MM.1S (cell line): ENCODE data around the gene CCNB2.

Source experiments
- DNase-seq: peaks from one replicate; pipeline ENCODE4 v3.0.0-alpha.2; 2015
- H2AFZ ChIP-seq: fragments of 300-600 bp; sonication (generic); 2 replicates; pipeline ENCODE4 v1.6.0; 2016; ENCODE audit warnings: antibody characterized with exemption, low read length
- H3F3A ChIP-seq: fragments of 300-600 bp; sonication (generic); 2 replicates; pipeline ENCODE4 v1.6.1; 2016; ENCODE audit warnings: mild to moderate bottlenecking, antibody characterized with exemption, low read length, moderate library complexity, mixed read lengths; ENCODE audit not compliant: insufficient read depth
- H3K27ac ChIP-seq: fragments of 300-600 bp; sonication (generic); 2 replicates; pipeline ENCODE4 v1.5.1; 2016; ENCODE audit warnings: mild to moderate bottlenecking, low read length
- H3K27me3 ChIP-seq: fragments of 300-600 bp; sonication (generic); replicated peaks from 2 replicates; pipeline ENCODE4 v1.6.0; 2016; ENCODE audit warnings: low read length; ENCODE audit not compliant: insufficient read depth
- H3K36me3 ChIP-seq: fragments of 300-600 bp; sonication (generic); replicated peaks from 2 replicates; pipeline ENCODE4 v1.6.1; 2016; ENCODE audit warnings: mild to moderate bottlenecking, low read length, mixed read lengths; ENCODE audit not compliant: insufficient read depth
- H3K4me1 ChIP-seq: fragments of 300-600 bp; sonication (generic); 2 replicates; pipeline ENCODE4 v1.6.1; 2016; ENCODE audit warnings: low read length, mixed read lengths
- H3K4me2 ChIP-seq: fragments of 300-600 bp; sonication (generic); 2 replicates; pipeline ENCODE4 v1.6.0; 2016; ENCODE audit warnings: low read depth, low read length
- H3K4me3 ChIP-seq: fragments of 300-600 bp; sonication (generic); 2 replicates; pipeline ENCODE4 v1.5.1; 2016; ENCODE audit warnings: low read length, mixed read lengths
- H3K79me2 ChIP-seq: fragments of 300-600 bp; sonication (generic); 2 replicates; pipeline ENCODE4 v1.6.1; 2016; ENCODE audit warnings: mixed run types, low read length, mixed read lengths
- H3K9ac ChIP-seq: fragments of 300-600 bp; sonication (generic); 2 replicates; pipeline ENCODE4 v1.6.1; 2016; ENCODE audit warnings: low read length, mixed read lengths
- H3K9me2 ChIP-seq: fragments of 300-600 bp; sonication (generic); replicated peaks from 2 replicates; pipeline ENCODE4 v1.6.1; 2016; ENCODE audit warnings: mild to moderate bottlenecking, low read length, mixed read lengths; ENCODE audit not compliant: insufficient read depth
- H3K9me3 ChIP-seq: fragments of 300-600 bp; sonication (generic); replicated peaks from 2 replicates; pipeline ENCODE4 v1.6.1; 2016; ENCODE audit warnings: mild to moderate bottlenecking, low read length, mixed read lengths; ENCODE audit not compliant: insufficient read depth
- H4K20me1 ChIP-seq: fragments of 300-600 bp; sonication (generic); 2 replicates; pipeline ENCODE4 v1.6.1; 2016; ENCODE audit warnings: mild to moderate bottlenecking, low read length, moderate library complexity, mixed read lengths; ENCODE audit not compliant: insufficient read depth
- EZH2 ChIP-seq: fragments of 300-600 bp; sonication (generic); optimal IDR thresholded peaks from 2 replicates; pipeline ENCODE3; 2017; ENCODE audit warnings: low read depth, mild to moderate bottlenecking, antibody characterized with exemption, low read length, mixed read lengths
- EZH2phosphoT487 ChIP-seq: fragments of 300-600 bp; sonication (generic); IDR thresholded peaks from 2 replicates; pipeline ENCODE4 v1.6.1; 2018; ENCODE audit warnings: antibody characterized with exemption, low read length
- TF ChIP-seq, protein P1 (sequence below): fragments of 300-600 bp; sonication (generic); IDR thresholded peaks from 2 replicates; pipeline ENCODE4 v1.5.1; 2016; ENCODE audit warnings: antibody characterized with exemption, low read length, mixed read lengths

CCNB2 gene

DNA sequence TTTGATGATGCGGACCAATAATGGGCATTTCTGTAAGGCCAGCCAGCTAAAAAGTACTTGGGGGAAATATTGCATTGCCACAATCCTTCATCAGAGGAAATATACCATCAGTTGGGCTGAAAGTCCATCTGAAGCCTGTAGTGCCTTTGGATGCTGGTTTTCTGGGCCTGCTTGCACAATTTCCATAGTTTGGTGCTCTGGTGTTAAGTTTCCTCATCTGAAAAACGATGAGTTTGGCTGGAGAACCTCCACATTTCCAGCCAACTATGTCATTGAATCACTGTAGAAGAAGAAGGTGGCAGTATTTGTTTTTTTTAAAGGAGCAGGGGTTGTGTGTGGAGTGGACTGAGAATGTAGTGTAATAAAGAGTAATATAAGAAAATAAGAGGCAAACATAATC is 10.1 kb downstream of the CCNB2 start:
- Histone ChIP-seq H3K9ac (no peak overlapping the region), H3K4me1 (no peaks in the 10 kb centered on the region), H2AFZ (no peak overlapping the region), H3K79me2 (peaks cover 22% of the 10 kb centered on the region), H3K4me3 (no peak overlapping the region), H3K4me2 (no peak overlapping the region), H3K27me3 (no peaks in the 10 kb centered on the region), H3K9me3 (no peaks in the 10 kb centered on the region), H4K20me1 (no peaks in the 10 kb centered on the region), H3F3A (no peaks in the 10 kb centered on the region), H3K9me2 (no peaks in the 10 kb centered on the region), H3K27ac (no peak overlapping the region), H3K36me3 (peaks cover 8% of the 10 kb centered on the region)
- TF ChIP-seq, protein P1, sequence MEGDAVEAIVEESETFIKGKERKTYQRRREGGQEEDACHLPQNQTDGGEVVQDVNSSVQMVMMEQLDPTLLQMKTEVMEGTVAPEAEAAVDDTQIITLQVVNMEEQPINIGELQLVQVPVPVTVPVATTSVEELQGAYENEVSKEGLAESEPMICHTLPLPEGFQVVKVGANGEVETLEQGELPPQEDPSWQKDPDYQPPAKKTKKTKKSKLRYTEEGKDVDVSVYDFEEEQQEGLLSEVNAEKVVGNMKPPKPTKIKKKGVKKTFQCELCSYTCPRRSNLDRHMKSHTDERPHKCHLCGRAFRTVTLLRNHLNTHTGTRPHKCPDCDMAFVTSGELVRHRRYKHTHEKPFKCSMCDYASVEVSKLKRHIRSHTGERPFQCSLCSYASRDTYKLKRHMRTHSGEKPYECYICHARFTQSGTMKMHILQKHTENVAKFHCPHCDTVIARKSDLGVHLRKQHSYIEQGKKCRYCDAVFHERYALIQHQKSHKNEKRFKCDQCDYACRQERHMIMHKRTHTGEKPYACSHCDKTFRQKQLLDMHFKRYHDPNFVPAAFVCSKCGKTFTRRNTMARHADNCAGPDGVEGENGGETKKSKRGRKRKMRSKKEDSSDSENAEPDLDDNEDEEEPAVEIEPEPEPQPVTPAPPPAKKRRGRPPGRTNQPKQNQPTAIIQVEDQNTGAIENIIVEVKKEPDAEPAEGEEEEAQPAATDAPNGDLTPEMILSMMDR = no peak
- TF ChIP-seq EZH2 (no peak), EZH2phosphoT487 (no peak)
- DNase-seq = no peak

DNA sequence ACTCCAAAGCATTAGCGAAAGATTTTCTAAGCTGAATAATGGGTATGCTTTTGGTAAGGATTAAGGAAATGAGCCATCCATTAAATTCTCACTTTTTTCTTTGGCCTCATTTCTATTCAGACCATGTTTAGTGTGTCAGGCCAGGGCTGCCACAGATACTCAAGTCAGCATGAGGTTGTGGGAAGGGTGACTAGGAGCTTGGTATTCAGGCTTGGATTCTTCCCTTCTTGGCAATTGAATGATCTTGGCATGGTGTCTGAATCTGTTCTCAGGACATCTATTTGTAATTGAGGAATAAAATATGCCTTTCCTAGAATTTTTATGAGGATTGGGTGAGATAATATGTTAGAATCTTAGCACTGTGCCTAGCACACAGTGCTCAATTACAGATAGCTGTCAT is 11.2 kb downstream of the CCNB2 start:
- Histone ChIP-seq H3K4me1 (no peaks in the 10 kb centered on the region), H3K9me3 (no peaks in the 10 kb centered on the region), H3K4me2 (no peak overlapping the region), H3K27me3 (no peaks in the 10 kb centered on the region), H3K4me3 (no peak overlapping the region), H3K9me2 (no peaks in the 10 kb centered on the region), H3K27ac (no peak overlapping the region), H3K9ac (no peak overlapping the region), H4K20me1 (no peaks in the 10 kb centered on the region), H2AFZ (no peak overlapping the region), H3K36me3 (peaks cover 6% of the 10 kb centered on the region), H3K79me2 (peaks cover 11% of the 10 kb centered on the region), H3F3A (no peaks in the 10 kb centered on the region)
- no peak for TF ChIP-seq EZH2phosphoT487
- TF ChIP-seq EZH2 = no peak
- TF ChIP-seq, protein P1 = no peak
- DNase-seq = no peak

DNA sequence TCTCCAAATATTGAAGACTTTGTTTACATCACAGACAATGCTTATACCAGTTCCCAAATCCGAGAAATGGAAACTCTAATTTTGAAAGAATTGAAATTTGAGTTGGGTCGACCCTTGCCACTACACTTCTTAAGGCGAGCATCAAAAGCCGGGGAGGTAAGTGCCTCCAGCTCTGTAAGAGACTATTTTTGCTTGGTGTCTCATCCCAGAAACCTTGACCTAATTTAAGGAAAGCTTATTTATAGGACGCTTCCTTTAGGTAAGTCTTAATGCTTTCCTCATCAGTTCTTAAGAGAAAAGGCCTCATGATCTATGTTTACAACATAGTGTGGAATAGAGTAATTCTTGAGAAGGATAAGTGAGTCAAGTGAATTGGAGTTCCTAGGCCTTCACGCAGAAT is 11.8 kb downstream of the CCNB2 start:
- no peak overlapping the region for H2AFZ ChIP-seq
- H3K36me3 ChIP-seq = peaks cover 5% of the 10 kb centered on the region
- H3K9me2 ChIP-seq = no peaks in the 10 kb centered on the region
- H3K27me3 ChIP-seq = no peaks in the 10 kb centered on the region
- H4K20me1 ChIP-seq = no peaks in the 10 kb centered on the region
- H3K79me2 ChIP-seq = peaks cover 5% of the 10 kb centered on the region; the same call in 1 of the 2 replicates
- no peak overlapping the region for H3K9ac ChIP-seq
- TF ChIP-seq EZH2 (no peak), EZH2phosphoT487 (no peak)
- TF ChIP-seq, protein P1 = no peak
- H3K4me2 ChIP-seq = no peak overlapping the region
- H3K4me1 ChIP-seq = no peaks in the 10 kb centered on the region
- no peak for DNase-seq
- no peaks in the 10 kb centered on the region for H3K9me3 ChIP-seq
- no peaks in the 10 kb centered on the region for H3F3A ChIP-seq
- no peak overlapping the region for H3K27ac ChIP-seq
- no peak overlapping the region for H3K4me3 ChIP-seq
